Measurements from ENCODE around the gene GRIA4.
"Not testable (repeated sequence)": the region's sequence is repeated elsewhere in the genome, so short reads cannot be mapped to it uniquely, and the experiment has no call there.

GRIA4 gene

DNA sequence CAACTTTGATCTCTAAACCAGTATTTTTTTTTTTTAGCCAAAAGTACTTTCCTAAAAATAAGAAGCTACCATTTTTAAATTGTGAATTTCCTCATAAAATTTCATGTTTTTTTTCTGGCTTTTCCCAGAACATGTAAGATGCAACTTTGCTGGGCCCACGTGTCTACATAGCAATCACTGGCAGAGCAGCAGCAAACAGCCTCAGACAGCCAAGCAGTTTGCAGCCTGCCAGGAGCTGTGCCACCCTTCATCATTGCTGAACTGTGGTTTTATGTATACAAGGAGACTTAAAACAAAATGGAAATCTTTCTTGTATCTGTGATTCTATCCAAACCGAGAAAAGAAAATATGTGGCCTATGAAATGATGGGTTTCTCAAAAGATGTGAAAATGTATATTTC is 110.2 kb downstream of the GRIA4 start:
- DNase-seq: no peak

DNA sequence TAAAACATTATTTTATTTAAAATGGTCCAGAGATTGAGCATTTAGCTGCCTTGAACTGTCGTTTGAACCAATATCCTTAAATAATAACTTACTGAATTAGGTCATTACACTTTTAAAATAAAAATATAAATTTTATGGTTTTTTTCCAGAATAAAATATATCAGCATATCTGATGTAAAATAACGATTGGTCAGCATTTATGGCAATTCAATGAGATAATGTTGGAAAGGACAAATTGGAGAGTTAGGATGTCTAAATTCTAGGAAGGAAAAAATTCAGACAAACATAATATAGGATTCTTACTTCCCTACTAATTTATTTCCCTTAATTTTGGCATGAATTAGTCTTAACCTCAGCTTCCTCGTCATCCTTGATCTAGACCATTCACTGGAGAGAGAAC is 113.4 kb downstream of the GRIA4 start:
- no peak for DNase-seq

DNA sequence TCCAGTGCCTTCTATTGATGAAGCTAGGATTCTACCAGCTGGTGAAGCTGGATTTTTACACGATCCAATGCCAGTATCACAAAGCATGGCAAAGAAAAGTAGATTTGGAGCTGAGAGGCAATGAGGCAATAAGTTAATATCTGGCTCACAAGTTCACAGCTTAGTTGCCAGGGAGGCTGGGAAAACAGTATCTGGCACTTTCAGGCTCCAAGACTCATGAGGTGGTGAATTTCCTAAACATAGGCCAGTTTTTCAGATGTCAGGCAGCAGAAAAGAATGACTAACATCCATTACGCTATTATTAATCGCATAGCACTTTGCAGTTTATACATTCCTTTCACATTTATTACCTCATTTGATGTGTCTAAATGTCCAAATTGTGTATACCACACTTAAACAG is 122.7 kb downstream of the GRIA4 start:
- no peak for DNase-seq

DNA sequence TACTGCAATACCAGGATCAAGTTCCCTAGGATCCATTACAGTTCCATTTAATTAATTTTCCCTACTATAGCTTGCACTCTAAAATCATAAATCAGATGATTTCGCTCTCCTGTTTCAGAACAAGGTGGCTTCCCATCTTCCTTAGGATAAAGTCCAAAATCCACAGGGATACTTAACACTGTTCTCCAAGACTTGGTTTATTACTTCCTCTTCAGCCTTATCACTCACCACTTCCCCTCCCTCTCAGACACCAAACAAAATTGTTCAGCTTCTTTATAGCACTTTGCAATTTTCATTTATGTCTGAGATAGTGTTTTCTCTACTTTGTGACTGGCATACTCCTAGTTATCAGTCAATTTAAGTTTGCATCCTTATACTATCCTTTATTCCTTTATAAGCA is 124.6 kb downstream of the GRIA4 start:
- DNase-seq: no peak

DNA sequence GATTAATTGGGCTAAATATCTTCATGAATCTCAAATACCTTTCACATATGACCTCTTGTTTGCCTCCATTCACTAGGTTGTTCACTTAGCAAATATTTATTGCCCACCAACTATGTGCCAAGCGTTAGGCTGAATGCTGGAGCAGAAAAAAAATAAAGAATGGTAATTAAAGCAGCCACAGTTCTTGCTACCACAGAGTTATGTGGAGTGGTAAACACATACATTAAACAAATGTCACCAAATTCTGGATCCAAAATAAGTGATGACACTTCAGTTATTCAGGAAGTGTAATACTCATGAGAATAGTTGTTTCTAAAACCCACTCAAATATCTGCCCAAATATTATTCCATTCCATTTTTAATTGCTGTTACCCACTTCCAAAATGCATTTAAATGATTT is 128.4 kb downstream of the GRIA4 start:
- DNase-seq: no peak

DNA sequence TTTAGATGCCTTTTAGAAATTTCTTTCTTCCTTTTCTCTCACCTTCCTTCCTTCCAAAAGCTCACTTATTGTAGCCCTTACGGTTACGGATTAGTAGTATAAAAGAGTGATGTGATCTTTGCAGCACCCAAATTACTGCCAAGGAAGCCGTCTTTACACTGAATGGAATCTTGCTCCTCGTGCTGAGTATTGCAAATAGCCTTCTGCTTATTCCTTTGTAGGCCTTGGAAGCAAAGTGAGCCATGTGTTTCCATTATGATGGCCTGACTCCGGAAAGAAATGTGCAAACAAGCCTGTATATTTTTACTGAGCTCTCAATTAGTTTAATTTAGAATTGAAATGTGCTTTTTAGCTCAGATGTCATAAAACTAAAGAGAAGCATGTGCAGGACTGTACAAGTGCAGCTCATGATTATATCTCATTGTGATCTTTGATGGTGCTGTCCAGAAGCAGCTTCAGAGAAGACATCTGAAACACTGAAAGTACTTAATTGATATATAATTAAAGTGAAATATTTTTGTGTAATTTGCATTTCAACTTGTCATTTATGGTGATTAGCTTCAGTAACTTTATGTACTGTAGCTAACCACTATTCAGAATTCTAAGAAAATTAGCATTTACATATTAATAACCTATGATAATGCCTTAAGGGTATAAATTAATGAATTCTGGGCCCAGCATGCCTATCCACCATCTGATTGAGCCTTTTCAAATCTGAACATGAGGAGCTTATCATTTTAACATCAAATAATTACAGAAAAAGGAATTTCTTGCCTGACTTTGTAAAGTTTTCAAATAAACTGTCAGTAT is 129.3 kb downstream of the GRIA4 start:
- no peak for DNase-seq

DNA sequence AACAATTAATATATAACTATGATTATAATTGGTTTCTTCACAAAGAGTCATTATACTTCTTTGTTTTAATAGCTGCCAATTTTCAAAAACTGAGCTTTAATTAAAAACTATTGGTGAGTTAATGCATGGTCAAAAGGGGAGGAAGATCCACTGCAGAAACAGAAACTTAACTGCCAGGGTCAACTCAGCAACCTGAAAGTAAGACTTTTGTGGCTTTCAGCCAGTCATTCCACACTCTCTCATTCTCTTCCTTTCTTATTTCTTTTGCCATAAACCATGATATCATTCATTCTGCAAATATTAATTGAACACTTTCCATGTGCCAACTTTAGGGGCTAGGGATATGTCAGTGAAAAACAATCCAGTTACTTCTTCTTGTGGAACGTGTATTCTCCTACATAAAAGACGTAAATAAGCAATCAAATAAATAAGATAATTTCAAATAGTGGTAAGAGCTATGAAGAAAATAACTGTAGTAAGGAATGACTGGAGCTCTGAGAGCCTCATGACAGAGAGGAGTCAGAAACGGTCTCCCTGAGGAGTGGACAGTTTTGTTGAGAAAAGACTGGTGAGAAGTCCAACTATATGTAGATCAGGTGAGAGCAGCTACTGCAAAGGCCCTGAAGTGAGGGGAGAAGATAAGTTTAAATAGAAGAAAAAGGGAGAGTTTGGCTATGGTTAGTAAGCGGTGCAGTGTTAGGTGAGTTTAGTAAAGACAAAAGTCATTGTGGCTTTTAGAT is 130.5 kb downstream of the GRIA4 start:
- no peak for DNase-seq

DNA sequence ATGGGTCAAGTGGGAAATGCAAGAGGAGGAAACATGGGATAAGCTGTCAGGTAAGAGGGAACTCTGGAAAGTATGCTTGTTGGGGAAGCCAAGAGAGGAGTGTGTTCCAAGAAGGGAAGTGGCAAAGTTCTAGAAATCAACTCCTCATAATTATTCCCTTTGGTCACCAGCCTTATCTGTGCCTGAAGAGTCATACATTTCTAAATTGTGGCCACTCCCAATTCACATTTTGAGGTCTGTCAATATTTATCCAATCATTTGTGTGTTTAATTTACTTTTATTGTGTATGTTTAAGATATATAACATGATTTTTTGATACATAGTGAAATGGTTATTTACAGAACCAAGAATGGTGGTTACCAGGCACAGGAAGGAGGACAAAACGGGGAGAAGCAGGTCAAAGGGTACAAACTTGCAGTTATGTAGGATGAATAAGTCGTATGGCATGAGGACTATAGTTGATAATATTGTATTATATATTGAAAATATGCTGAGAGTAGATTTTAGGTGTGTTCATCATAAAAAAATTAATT is 131.7 kb downstream of the GRIA4 start:
- DNase-seq: no peak

DNA sequence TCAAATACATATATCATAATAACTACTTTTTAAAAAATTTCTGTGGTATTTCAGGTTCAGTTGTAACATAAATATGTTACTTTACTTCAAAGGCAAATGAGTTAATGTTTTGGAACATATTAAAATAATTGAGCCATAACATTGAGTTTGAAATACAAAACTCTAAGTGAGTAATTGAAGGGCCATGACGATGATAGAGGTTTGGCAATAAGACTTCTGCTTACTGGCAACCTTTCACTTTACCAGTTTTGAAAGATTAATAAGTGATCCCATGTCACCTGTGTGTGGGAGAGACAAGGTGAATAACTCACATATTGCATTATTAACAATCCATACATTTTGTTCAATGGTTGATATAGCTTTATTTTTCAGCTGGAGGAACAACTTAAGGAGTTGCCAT is 144.4 kb downstream of the GRIA4 start:
- DNase-seq: no peak

DNA sequence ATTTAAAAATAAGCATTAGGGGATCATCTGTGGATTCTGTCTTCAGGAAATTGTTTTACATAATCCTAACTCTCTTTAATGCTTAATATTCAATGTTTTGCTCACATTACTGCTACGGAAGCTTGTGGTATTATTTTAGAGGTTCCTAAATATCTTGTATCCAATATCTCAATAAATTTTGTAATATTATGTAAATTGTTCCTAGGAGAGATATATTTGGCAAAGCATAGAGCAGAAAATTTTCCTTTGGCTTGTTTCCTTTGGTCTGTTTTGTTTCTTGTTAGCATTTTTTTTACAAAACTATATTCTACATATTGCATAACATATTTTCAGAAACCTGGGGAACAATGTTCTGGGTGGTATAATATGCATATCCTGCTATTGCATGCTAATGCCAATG is 144.8 kb downstream of the GRIA4 start:
- DNase-seq: no peak

DNA sequence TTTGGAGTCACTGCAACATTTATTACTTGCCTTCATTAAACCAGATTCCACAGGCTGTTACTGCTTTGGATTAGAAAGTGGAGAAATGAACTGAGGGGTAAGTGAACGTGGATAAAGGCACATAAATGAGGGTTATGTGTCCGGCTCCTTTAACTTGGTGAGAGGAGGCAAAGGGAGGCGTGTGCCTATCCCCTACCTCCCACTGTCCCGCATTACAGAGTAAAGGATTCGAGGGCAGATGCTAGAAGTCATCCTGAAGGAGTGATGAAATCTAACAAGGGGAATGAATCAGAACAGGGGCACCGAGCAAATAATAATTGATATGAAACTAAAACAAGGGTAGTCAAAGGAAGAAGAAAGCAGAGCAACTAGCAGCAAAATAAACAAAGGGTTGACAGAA is 147.2 kb downstream of the GRIA4 start:
- no peak for DNase-seq

DNA sequence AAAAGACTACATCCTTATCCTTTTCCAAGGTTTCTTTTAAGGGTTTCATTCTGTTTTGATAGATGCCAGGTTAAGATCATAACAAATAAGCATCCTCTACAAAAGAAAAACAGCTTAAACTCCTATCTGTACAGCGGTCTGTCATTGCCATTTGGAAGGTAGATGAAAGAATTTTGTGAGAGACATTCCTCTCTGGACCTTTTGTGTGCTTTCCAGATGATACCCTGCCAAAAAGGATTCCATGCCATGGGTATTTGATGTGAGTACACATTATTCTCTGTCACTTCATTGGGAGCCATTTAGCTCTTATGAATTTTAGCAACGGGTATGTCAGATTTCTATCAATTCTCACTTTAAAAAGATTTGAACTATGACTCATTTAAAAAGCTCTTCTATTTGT is 153.7 kb downstream of the GRIA4 start:
- DNase-seq: no peak

DNA sequence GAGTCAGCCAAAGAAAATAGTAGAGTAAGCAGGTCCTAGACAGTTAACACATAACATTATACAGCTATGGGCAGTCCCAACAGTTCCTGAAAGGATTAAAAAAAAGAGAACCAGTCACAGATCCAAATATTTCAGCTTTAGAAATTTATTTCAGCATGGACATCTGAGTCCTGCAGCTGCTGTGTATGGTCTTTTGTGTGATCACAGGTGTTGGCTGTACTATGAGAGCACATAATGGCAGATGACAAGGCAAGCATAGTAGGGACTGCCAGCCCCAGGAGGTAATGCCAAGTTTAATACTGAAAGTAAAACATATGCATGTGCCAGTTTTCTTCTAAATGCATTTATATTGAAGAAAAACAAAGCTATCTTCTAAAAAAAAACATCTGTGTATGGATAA is 158.1 kb downstream of the GRIA4 start:
- DNase-seq: no peak

DNA sequence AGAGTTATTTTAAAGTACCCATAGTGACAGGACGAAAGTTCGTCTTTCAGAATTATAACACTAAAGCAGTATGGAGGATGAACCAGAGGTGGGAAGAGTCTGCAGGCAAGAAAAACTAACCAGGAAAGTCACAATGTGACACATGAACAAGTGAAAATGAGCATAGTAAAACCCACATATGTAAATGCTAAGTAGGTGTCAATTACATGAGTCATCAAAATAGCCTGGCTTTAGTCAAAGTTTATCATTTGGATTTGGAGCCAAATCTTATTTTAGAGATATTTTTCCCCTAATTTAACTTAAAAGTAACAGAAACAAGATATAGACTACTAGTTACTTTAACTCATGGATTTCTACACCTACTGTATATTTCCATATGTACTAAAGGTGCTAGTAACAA is 159.8 kb downstream of the GRIA4 start:
- DNase-seq: no peak

DNA sequence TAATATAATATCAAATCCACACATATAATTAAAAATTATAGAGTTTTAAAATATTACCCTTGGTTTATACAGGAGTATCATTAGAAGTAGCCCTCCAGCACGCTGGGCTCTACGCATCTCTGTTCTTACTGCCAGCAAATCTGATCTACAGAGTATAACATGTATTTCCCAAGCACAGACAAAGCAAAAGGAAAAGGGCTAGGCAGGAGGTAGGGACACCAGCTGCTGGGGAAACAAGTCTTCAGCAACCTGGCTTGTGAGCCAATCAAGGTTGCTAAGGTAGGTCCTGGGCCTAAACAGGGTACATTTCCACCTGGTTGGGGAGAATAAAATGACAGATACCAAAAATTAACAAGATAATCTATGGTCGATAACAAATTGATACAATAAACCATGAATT is 163.6 kb downstream of the GRIA4 start:
- DNase-seq: not testable (repeated sequence)

DNA sequence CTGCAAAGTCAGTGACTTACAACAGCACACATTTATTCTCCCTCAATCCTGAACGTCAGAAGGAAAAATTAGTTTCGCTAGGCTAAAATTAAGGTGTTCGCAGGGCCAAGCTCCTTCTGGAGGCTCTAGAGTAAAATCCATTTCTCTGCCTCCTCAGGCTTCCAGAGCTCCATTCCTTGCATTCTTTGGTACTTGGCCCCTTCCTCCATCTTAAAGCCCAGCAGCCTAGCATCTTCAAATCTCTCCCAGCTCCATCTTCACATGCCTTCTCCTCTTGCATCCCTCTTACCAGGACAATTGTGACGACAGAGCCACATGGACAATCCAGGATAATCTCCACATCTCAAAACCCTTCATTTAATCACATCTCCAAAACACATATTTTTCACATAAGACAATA is 165.0 kb downstream of the GRIA4 start:
- DNase-seq: no peak

DNA sequence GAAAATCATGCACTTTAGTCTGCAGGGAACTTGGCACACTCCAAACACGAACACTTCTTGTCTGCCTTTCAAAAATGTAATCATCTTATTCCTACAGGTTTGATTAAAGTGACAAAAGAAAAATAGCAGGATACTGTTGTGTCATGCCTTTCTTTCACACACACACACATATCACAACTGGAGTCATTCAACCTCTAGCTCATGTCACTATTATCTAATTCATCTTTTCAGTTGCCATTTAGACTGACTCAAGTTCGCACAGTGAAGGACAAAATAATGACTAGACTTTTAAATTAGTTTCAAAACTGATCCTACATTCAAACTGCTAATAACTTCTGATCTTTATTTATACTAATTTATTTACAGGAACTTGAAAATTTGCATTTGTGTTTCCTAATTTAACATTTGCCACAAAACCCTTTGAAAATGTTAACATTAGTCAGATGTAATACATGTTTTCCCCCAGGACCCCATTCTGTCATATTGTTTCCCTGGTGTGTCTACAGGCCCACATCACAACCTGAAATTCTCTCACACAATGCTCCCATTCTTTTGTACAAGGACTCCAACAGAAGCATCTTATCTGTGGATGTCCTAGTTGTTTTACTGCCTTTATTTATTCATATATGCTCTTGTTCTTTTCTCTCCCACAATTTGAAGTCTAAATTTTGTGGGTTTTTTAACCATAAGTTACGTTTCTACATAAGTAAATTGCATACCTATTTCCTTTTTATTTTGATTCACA is 171.1 kb downstream of the GRIA4 start:
- no peak for DNase-seq

DNA sequence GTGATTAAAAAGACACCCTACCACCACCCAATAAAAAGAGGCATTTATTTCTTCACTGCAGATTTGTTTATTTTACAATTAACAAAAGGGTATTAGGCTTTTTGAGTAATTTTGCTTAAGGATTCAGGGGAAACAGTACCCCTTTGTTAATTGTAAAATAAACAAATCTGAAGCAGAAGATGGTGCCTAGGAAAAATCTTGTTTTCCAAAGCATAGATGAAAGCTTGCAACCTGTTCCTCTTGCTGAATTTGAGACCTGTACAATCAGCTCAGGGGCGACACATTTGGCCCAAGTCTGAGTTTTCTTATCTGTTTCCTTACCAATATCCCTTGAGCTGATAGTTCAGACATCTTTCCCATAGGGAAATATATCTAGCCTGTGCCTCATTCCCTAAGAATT is 171.9 kb downstream of the GRIA4 start:
- no peak for DNase-seq

DNA sequence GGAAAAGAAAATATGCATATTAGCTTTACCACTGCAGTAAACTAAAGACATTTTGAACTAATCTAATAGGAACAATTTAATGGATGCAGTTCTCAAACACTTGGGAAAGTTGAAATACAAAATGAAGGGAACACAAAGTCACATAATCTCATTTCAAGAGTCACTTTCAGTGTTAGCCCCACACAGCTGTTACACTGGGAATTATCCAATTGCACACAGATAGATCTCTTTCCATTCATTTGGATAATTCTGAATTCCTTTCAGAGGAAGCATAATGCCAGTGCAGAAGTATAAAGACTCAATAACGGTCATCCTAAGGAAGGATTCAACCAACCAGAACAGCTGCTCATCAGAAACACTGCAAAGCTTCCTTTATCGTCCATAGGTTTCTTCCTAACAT is 173.3 kb downstream of the GRIA4 start:
- DNase-seq: no peak

DNA sequence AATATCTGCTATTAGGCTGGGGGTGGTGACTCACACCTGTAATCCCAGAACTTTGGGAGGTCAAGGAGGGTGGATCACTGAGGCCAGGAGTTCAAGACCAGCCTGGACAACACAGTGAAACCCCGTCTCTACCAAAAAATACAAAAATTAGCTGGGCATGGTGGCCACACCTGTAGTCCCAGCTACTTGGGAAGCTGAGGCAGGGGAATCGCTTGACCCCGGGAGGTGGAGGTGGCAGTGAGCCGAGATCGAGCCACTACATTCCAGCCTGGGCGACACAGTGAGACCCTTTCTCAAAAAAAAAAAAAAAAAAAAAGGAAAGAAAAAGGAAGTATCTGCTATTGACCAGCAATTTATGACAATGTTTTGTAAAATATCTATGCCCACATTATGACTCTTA is 176.0 kb downstream of the GRIA4 start:
- not testable (repeated sequence) for DNase-seq

DNA sequence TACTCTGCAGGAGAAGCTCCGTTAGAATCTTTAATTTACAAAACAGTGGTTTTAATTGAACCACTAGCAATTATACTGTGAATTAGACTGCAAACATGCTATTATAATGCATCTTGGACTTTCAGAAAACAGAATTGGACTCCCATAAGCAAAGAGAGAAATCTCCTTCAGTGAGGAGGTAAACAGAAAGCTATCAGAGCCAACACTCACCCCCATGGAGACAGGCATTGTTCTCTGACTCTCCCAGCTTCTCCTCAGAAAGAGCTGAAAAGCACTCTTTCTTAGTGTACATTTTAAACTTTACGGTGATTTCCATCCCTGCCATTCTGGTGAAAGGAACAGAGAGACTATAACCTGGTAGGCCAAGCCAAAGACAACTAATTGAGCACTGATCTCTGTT is 176.9 kb downstream of the GRIA4 start:
- DNase-seq: no peak

DNA sequence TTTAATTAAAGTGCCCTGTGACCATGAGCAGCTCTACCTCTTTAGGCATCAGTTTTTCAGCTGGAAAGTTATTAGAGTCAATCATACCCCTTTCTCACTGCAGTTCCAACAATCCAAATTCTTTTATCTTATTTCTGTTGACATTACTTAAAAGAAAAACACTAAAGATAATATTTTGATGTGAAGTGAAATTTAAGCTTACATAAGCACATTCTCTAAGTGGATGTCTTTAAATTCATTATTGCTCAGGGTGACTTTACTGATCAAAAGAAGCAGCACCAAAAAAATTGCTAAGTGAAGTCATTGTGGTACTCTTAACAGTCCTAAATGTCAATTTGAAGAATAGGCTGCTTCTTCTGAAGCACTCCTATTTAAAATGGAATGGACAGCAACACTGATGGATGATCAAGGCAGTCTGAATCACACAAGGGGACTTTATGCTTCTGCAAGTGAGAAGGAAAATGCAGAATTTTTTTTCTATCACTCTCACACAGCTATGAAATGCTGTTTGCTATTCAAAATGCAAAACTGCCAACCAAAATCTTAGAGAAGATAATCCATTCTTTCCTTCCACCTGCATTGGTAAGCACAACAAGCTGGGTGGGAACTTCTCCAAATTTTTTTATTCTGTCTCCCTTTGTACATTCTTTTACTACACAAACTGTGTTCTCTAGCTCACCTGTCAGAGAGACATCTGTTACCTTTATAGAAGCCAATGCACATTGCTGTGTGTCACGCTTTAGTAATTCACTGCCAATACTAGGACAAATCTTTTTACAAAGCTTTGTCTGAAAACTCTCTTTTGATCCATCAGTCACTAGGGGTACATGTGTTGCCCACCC is 179.9 kb downstream of the GRIA4 start:
- DNase-seq: no peak

DNA sequence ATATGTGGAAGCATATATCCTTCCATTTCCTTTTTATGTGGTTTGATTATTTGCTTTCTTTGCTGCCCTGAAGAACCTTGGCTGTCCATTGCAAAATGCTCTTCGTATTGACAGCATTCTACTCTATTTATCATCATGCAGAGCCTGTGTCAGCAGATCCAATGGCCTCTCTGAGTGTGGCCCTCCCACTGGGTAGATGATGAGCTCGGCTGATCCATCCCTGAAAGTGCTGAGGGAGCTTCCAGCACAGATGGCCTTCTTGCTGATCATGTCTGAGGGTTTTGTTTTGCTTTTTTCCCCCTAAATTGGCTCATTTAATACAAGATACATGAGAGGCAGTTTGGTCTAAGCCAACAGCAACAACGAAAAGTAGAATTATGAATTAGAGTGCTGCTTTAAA is 181.0 kb downstream of the GRIA4 start:
- no peak for DNase-seq
